ENCODE measurements around the gene CD2.

GRCh38 chr1:116732726-116733125 is 21.5 kb upstream of the CD2 start:
- TF ChIP-seq POLR2A (IDR thresholded peaks at IDR 0.05) = no peak
- no peak for TF ChIP-seq CTCF (IDR thresholded peaks at IDR 0.05)
